HG03103 (cell line): ENCODE data around the gene SBNO2.

Experiments used
- ATAC-seq: cut with Tn5 transposase; IDR thresholded peaks from one replicate; pipeline ENCODE4 v1.9.1; 2021; ENCODE audit warnings: low read depth; ENCODE audit not compliant: unreplicated experiment

The SBNO2 gene

DNA sequence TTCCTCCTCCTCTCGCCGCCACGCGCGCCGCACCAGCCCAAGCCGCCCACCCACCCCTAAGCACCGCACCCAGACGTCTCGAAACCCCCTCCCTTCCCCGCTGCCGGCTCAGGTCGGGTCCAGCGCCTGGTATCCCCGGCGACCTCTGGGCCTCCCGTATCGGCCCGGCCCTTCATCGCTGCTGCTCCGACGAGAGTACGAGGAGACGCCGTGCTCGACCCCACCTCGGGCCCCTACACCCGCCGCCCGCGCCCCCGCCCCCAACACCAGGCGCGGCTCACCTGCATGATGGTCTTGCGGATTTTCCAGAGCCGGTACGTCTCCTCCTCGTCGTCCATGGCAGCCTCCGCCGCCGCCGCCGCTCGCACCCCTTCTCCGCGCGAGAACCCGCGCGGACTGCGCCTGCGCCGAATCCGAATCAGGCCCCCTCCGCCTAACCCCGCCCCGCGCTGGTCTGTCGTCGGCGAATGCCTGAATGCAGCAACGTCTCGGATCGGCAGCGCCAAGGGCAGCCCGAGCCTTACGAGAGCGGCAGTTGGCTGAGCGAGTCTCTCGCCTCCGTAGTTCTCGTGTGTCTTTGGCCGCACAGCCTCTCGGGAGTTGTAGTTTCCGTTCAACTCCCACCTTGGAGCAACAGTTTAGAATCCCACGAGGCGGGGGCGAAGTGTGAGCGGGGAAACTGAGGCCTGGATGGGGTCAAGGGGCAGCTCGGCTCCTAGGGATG lies 78.9 kb downstream of the SBNO2 start, which contains the start of gene POLR2E:
POLR2E (minus strand) TSS at position 398 of the 724 bp plus-strand sequence; CDS start at position 338, 60 bp downstream.
- peak; percentile 82 for ATAC-seq

- no peak for ATAC-seq
Measured at GRCh38 chr19:1094655-1094977, 79.5 kb downstream of the SBNO2 start.

- no peak for ATAC-seq
Measured at GRCh38 chr19:1093811-1094553, 80.1 kb downstream of the SBNO2 start.

DNA sequence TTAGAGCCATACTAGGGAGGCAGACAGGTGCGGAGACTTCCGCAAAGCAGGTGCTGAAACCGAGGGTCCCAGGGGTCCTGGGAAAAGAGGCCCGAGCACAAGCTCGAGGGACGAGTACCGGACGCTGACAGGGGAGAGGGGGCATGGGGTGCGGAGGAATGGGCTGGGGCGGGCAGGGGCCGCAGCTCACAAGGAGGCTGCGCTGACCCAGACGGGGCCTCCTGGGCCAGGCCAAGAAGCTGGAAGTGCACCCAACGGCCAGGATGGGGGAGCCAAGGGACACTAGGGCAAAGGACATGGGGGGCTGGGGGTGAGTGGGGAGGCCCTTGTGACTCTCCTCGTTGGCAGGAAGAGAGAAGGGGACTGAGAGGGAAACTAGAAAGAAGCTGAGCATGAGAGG lies 80.7 kb downstream of the SBNO2 start:
- ATAC-seq = no peak

- no peak for ATAC-seq
Measured at GRCh38 chr19:1091544-1092175, 82.4 kb downstream of the SBNO2 start.

- no peak for ATAC-seq
Measured at GRCh38 chr19:1090731-1091543, 83.1 kb downstream of the SBNO2 start.

GRCh38 chr19:1089891-1090290 lies 84.2 kb downstream of the SBNO2 start:
- no peak for ATAC-seq

- ATAC-seq = no peak
Measured at GRCh38 chr19:1089126-1089771, 84.8 kb downstream of the SBNO2 start.

- no peak for ATAC-seq
Measured at GRCh38 chr19:1088416-1089010, 85.6 kb downstream of the SBNO2 start.

GRCh38 chr19:1087813-1088415 lies 86.2 kb downstream of the SBNO2 start:
- ATAC-seq = no peak

- no peak for ATAC-seq
Measured at GRCh38 chr19:1086613-1087012, 87.5 kb downstream of the SBNO2 start.

GRCh38 chr19:1085676-1086442 lies 88.2 kb downstream of the SBNO2 start:
- no peak for ATAC-seq

DNA sequence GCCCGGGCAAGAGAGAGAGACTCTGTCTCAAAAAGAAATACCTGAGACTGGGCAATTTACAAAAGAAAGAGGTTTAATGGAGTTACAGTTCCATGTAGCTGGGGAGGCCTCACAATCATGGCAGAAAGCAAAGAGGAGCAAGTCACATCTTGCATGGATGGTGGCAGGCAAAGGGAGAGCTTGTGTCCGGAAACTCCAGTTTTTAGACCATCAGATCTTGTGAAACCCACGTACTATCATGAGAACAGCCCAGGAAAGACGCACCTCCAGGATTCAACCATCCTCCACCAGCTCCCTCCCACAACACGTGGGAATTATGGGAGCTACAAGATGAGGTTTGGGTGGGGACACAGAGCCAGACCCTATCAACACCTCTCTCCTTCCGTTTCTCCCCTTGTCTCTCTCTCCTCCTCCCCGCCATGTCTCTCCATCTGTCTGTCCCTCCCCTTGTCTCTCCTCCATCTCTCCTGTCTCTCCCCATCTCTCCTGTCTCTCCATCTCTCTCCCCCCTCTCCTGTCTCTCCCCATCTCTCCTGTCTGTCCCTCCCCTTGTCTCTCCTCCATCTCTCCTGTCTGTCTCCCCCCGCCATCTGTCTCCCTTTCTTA lies 88.9 kb downstream of the SBNO2 start:
- ATAC-seq = no peak

DNA sequence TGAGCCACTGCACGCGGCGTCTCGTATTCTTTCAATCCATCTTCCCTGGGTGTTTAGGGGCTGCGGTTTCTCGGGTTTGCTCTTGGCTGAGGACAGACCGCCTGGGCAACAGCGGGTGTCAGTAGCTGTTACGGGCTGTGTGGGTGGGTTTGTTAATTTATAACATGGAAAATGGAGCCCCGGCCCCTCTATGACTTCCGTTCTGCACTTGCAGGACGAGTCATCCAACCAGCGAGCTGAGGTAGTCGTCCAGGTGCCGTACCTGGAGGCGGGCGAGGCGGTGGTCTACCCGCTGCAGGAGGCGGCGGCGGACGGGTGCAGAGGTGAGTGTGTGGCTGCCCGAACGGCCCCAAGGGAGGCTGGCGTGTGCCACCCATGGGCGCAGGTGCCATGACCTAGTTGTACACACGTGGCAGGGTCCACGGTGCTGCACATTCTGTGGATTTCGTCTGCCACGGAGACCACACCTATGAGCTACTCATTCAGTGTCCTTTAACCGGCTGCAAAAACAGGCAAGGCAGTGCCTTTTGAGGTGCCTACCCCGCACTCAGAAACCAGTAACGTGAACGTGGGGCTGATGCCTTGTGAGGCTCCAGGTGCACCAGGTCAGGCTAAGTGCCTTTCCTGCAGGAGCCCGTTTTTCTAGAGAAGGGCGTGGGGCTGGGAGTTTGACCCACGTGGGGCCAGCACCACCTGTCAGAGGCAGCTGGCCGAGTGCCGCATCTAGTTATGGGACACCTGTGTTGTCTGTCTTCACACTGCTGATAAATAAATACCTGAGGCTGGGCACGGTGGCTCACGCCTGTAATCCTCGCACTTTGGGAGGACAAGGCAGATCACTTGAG lies 89.8 kb downstream of the SBNO2 start:
- no peak for ATAC-seq

DNA sequence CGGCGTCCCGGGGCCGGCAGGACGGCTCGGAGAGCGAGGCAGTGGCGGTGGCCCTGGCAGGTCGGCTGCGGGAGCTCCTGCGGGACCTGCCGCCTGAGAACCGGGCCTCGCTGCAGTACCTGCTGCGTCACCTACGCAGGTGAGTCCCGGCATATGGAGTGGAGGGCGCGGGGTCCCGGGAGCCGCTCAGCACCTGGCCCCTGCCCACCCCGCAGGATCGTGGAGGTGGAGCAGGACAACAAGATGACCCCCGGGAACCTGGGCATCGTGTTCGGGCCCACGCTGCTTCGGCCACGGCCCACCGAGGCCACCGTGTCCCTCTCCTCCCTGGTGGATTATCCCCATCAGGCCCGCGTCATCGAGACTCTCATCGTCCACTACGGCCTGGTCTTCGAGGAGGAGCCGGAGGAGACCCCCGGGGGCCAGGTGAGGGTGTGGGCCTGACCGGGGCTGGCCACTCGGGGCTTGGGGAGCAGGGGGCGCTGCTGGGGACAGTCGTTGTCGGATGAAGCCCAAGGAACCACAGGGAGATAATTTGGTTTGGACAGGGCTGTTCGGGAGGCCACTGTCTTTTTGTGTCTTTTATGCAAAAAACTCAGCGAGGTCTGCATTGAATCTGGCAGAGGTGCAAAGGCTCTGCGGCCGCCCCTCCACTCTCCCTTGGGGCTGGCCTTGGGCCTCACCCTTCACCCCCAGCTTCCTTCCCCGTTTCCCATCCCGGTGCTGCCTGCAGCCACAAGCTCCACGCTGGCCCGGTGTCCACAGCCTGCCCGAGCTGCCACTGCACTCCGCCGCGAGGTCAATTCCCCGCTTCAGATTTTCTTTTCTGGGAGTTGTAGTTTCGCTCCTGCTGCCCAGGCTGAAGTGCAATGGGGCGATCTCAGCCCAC lies 90.9 kb downstream of the SBNO2 start:
- ATAC-seq = no peak

DNA sequence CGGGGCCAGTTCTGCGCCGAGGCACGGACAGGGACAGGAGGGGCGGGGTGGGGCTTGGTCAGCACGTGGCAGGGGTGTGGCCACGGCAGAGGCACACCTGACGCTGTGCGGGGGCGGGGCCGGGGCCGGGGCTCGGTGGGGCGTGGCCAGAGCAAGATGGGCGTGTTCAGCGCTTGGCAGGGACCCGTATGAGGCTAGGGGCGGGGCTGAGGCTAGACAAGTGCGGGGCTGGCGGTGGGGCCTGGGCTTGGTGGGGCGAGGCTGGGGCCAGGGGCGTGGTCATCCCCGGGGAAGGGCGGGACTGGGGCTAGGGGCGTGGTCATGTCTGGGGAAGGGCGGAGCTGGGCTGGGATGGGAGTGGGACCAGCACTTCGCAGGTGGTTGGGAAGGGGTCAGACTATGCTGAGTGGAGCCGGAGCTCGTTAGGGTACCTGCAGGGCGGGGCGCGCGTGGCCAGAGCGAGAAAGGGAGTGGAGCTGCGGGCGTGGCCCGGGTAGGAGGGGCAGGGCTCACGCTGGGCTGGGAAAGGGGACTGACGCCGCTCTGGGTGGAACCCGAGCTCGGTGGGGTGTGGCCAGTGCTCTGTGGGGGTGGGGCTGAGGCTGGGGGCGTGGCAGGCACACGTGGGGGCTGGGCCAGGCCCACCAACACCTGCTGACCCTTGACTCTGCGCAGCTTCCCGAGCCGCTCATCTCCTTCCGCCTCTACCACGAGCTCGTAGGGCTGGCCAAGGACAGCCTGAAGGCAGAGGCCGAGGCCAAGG lies 91.7 kb downstream of the SBNO2 start:
- ATAC-seq = no peak
